HEK293T (cell line): ENCODE results near the gene ZHX3.

Experiments
- CTCF ChIA-PET: fragments of 350-600 bp; formaldehyde crosslinking; extraction: SDS; loops from one replicate; lab custom pipeline; 2021; ENCODE audit warnings: antibody characterized with exemption, inconsistent platforms; lab: Yijun Ruan, JAX
- POLR2A ChIA-PET: fragments of 350-600 bp; formaldehyde crosslinking; extraction: SDS; loops from one replicate; lab custom pipeline; 2020; ENCODE audit warnings: antibody characterized with exemption, inconsistent platforms; lab: Yijun Ruan, JAX
- DNase-seq: peaks from one replicate; pipeline ENCODE4 v3.0.0; 2012; ENCODE audit warnings: mixed read lengths; ENCODE audit errors: extremely low spot score
- ARNT ChIP-seq: fragments of 450-650 bp; IDR thresholded peaks from 2 replicates; pipeline ENCODE4 v1.6.1; 2017; ENCODE audit warnings: mild to moderate bottlenecking
- BHLHE40 ChIP-seq: fragments of 450-650 bp; IDR thresholded peaks from 2 replicates; pipeline ENCODE4 v1.6.1; 2016; ENCODE audit warnings: mild to moderate bottlenecking, moderate library complexity, borderline replicate concordance
- CTBP1 ChIP-seq: fragments of 450-650 bp; IDR thresholded peaks from 2 replicates; pipeline ENCODE4 v1.6.1; 2016; ENCODE audit warnings: borderline replicate concordance
- ELF4 ChIP-seq: fragments of 450-650 bp; IDR thresholded peaks from 2 replicates; pipeline ENCODE4 v1.6.1; 2017; ENCODE audit warnings: antibody characterized with exemption
- FOXA1 ChIP-seq: fragments of 450-650 bp; IDR thresholded peaks from 2 replicates; pipeline ENCODE4 v1.6.1; 2016; ENCODE audit warnings: mild to moderate bottlenecking
- FOXK2 ChIP-seq: fragments of 450-650 bp; IDR thresholded peaks from 2 replicates; pipeline ENCODE4 v1.6.1; 2016; ENCODE audit warnings: mild to moderate bottlenecking
- FOXM1 ChIP-seq: fragments of 450-650 bp; IDR thresholded peaks from 2 replicates; pipeline ENCODE4 v1.6.1; 2017; ENCODE audit warnings: mild to moderate bottlenecking, borderline replicate concordance
- HDGF ChIP-seq: fragments of 450-650 bp; IDR thresholded peaks from 2 replicates; pipeline ENCODE4 v1.6.1; 2017; ENCODE audit warnings: antibody characterized with exemption, borderline replicate concordance
- L3MBTL2 ChIP-seq: fragments of 450-650 bp; conservative IDR thresholded peaks from 2 replicates; pipeline ENCODE4 v1.6.1; 2016; ENCODE audit warnings: mild to moderate bottlenecking
- LEF1 ChIP-seq: fragments of 450-650 bp; IDR thresholded peaks from 2 replicates; pipeline ENCODE4 v1.6.1; 2017; ENCODE audit warnings: mild to moderate bottlenecking, borderline replicate concordance
- NFRKB ChIP-seq: fragments of 450-650 bp; IDR thresholded peaks from 2 replicates; pipeline ENCODE4 v1.6.1; 2016; ENCODE audit warnings: mild to moderate bottlenecking, moderate library complexity
- PKNOX1 ChIP-seq: fragments of 450-650 bp; IDR thresholded peaks from 2 replicates; pipeline ENCODE4 v1.6.1; 2016
- SP1 ChIP-seq: fragments of 450-650 bp; IDR thresholded peaks from 2 replicates; pipeline ENCODE4 v1.6.1; 2017
- SUZ12 ChIP-seq: fragments of 450-650 bp; IDR thresholded peaks from 2 replicates; pipeline ENCODE4 v1.6.1; 2016; ENCODE audit warnings: mild to moderate bottlenecking
- TARDBP ChIP-seq: fragments of 450-650 bp; IDR thresholded peaks from 2 replicates; pipeline ENCODE4 v1.6.1; 2016
- ZNF384 ChIP-seq: fragments of 450-650 bp; IDR thresholded peaks from 2 replicates; pipeline ENCODE4 v1.6.1; 2016

ZHX3 gene

GRCh38 chr20:41306061-41306727 is 11.3 kb downstream of the ZHX3 start:
- TF ChIP-seq FOXA1 (no peak), LEF1 (no peak), NFRKB (no peak)
- no peak for DNase-seq
- POLR2A ChIA-PET, result no interaction called here
- CTCF ChIA-PET, result no interaction called here

DNA sequence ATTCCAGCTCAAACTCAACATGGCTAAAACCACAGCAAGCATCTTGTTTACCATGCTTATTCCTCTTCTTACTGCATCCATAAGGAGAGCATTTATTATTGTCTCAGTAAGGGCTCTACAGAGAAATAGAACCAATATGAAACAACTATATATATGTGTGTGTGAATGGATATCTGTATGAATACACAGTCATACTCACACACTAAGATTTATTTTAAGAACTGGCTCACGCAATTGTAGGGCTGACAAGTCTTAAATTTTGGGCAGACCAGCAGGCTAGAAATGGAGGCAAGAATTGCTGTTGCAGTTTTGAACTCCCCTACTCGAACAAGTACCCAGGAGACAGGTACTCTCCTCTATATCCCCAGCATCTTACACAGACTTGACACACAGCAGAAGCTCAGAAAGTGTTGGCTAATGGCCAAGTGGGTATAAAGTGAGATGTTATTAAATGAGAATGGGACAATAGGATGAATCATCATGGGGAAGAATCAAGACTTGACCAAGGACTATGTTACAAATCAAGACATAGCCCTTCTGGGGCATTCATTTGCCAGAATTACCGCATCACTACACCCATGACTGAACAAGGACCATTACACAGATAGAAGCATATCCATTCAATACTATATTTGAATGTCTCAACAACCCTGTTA is 13.0 kb downstream of the ZHX3 start:
- ChIA-PET POLR2A (interaction anchor here (1.8 kb wide), 1 partner anchor 8 kb away, joined by 5 read pairs; no protein-coding TSS in a partner anchor), CTCF (no interaction called here)
- TF ChIP-seq ELF4 (no peak), L3MBTL2 (no peak), ARNT (no peak), NFRKB (no peak), LEF1 (no peak), PKNOX1 (no peak), SP1 (no peak), ZNF384 (no peak), CTBP1 (no peak), BHLHE40 (no peak), FOXA1 (no peak), FOXK2 (no peak), HDGF (no peak), SUZ12 (no peak), FOXM1 (no peak), TARDBP (no peak)
- no peak for DNase-seq

- TF ChIP-seq HDGF, result no peak
- no peak for TF ChIP-seq NFRKB
- no peak for TF ChIP-seq BHLHE40
- TF ChIP-seq CTBP1, result no peak
- no peak for TF ChIP-seq ARNT
- no peak for TF ChIP-seq FOXK2
- no peak for TF ChIP-seq LEF1
- TF ChIP-seq ELF4, result no peak
- TF ChIP-seq TARDBP, result no peak
- no peak for TF ChIP-seq L3MBTL2
- TF ChIP-seq FOXA1, result no peak
- no peak for TF ChIP-seq FOXM1
- no peak for TF ChIP-seq SUZ12
- TF ChIP-seq ZNF384, result no peak
- TF ChIP-seq SP1, result no peak
- TF ChIP-seq PKNOX1, result no peak
- ChIA-PET POLR2A (interaction anchor here (1.8 kb wide), 1 partner anchor 9 kb away, joined by 5 read pairs; no protein-coding TSS in a partner anchor), CTCF (no interaction called here)
- DNase-seq, result no peak
Measured at GRCh38 chr20:41304002-41304401, 13.5 kb downstream of the ZHX3 start.

GRCh38 chr20:41300886-41301285 is 16.6 kb downstream of the ZHX3 start:
- ChIA-PET POLR2A (no interaction called here), CTCF (no interaction called here)
- TF ChIP-seq FOXA1, result no peak
- TF ChIP-seq CTBP1, result no peak
- no peak for TF ChIP-seq LEF1
- no peak for TF ChIP-seq BHLHE40
- TF ChIP-seq ARNT, result no peak
- no peak for TF ChIP-seq PKNOX1
- TF ChIP-seq L3MBTL2, result no peak
- no peak for TF ChIP-seq ELF4
- DNase-seq, result no peak

GRCh38 chr20:41300383-41300782 is 17.1 kb downstream of the ZHX3 start:
- TF ChIP-seq FOXM1 (no peak), NFRKB (no peak), ELF4 (no peak), TARDBP (no peak), SUZ12 (no peak), ARNT (no peak), FOXA1 (no peak), SP1 (no peak), HDGF (no peak), L3MBTL2 (no peak), FOXK2 (no peak), LEF1 (no peak), BHLHE40 (no peak), PKNOX1 (no peak), ZNF384 (no peak), CTBP1 (no peak)
- CTCF ChIA-PET, result no interaction called here
- no peak for DNase-seq
- POLR2A ChIA-PET, result no interaction called here
